Liver (tissue), 9 donors: ENCODE data around the gene TRERF1. TPM values are rescaled to one million over a fixed set of nuclear protein-coding genes. Genes with fewer than 3 reads are reported as not detected.
"Not testable (repeated sequence)": the region's sequence is repeated elsewhere in the genome, so short reads cannot be mapped to it uniquely, and the experiment has no call there.

Source experiments
- DNase-seq: peaks from one replicate; pipeline ENCODE4 v3.0.0-alpha.2; 2017; ENCODE audit warnings: low spot score
- H3K27ac ChIP-seq, 2 donors: one replicate each; pipeline ENCODE4 v1.7.0; 2013; ENCODE audit warnings: inconsistent platforms in 2 of 2, low read length in 2 of 2, control low read depth in 1 of 2, low read depth in 1 of 2, mild to moderate bottlenecking in 1 of 2
- H3K27me3 ChIP-seq, 4 donors: one replicate each; pipeline versions ENCODE4 v1.6.1 to v1.7.0; 2013; ENCODE audit warnings: low read length in 3 of 4, inconsistent platforms in 1 of 4, mild to moderate bottlenecking in 1 of 4, moderate library complexity in 1 of 4; ENCODE audit not compliant: control insufficient read depth in 4 of 4, insufficient read depth in 4 of 4
- H3K36me3 ChIP-seq, 4 donors: one replicate each; pipeline versions ENCODE4 v1.6.1 to v1.7.0; 2013; ENCODE audit warnings: low read length in 3 of 4, mild to moderate bottlenecking in 3 of 4, low read depth in 1 of 4, moderate library complexity in 1 of 4; ENCODE audit not compliant: control insufficient read depth in 4 of 4, insufficient read depth in 3 of 4
- H3K4me1 ChIP-seq, 4 donors: one replicate each; pipeline versions ENCODE4 v1.6.1 to v1.7.0; 2013; ENCODE audit warnings: low read length in 3 of 4, mild to moderate bottlenecking in 3 of 4, moderate library complexity in 1 of 4; ENCODE audit not compliant: control insufficient read depth in 4 of 4, insufficient read depth in 4 of 4
- H3K4me3 ChIP-seq, 3 donors: one replicate each; pipeline versions ENCODE4 v1.6.1 to v1.7.0; 2013; ENCODE audit warnings: low read length in 3 of 3, control low read depth in 1 of 3, low read depth in 1 of 3, mild to moderate bottlenecking in 1 of 3
- H3K9ac ChIP-seq, 2 donors: one replicate each; pipeline ENCODE4 v1.7.0; 2013; ENCODE audit warnings: low read length in 2 of 2, mild to moderate bottlenecking in 2 of 2, moderate library complexity in 2 of 2, control low read depth in 1 of 2, low read depth in 1 of 2
- H3K9me3 ChIP-seq, 4 donors: one replicate each; pipeline versions ENCODE4 v1.6.1 to v1.7.0; 2013; ENCODE audit warnings: low read length in 3 of 4; ENCODE audit not compliant: control insufficient read depth in 4 of 4
- ATF3 ChIP-seq: IDR thresholded peaks from 2 replicates; pipeline ENCODE4 v1.6.1; 2016; ENCODE audit warnings: antibody characterized with exemption
- CTCF ChIP-seq: fragments of 150-350 bp; IDR thresholded peaks from 2 replicates; pipeline ENCODE4 v1.5.1; 2017; ENCODE audit warnings: improper control_type of control experiment, low read depth, low read length; ENCODE audit not compliant: missing input control
- EGR1 ChIP-seq, 2 donors: IDR thresholded peaks; 2 replicates each; pipeline ENCODE4 v1.6.1; 2016 to 2018; ENCODE audit warnings: antibody characterized with exemption in 2 of 2, low read depth in 2 of 2
- FOXA1 ChIP-seq: IDR thresholded peaks from 2 replicates; pipeline ENCODE4 v1.6.1; 2016; ENCODE audit warnings: antibody characterized with exemption
- FOXA2 ChIP-seq: IDR thresholded peaks from 2 replicates; pipeline ENCODE4 v1.6.1; 2016; ENCODE audit warnings: antibody characterized with exemption
- GABPA ChIP-seq, 2 donors: IDR thresholded peaks in 1 of 2; conservative IDR thresholded peaks in 1 of 2; 2 replicates each; pipeline ENCODE4 v1.6.1; 2016; ENCODE audit warnings: antibody characterized with exemption in 2 of 2, mild to moderate bottlenecking in 1 of 2, moderate library complexity in 1 of 2
- HNF4A ChIP-seq, 2 donors: conservative IDR thresholded peaks; 2 replicates each; pipeline ENCODE4 v1.6.1; 2016; ENCODE audit warnings: antibody characterized with exemption in 2 of 2, mild to moderate bottlenecking in 2 of 2
- HNF4G ChIP-seq: IDR thresholded peaks from 2 replicates; pipeline ENCODE4 v1.6.1; 2016; ENCODE audit warnings: antibody characterized with exemption
- MAX ChIP-seq: IDR thresholded peaks from 2 replicates; pipeline ENCODE4 v1.6.1; 2016; ENCODE audit warnings: antibody characterized with exemption
- NR2F2 ChIP-seq: IDR thresholded peaks from 2 replicates; pipeline ENCODE4 v1.6.1; 2016; ENCODE audit warnings: antibody characterized with exemption
- RAD21 ChIP-seq, 2 donors: IDR thresholded peaks; 2 replicates each; pipeline ENCODE4 v1.6.1; 2016; ENCODE audit warnings: antibody characterized with exemption in 2 of 2, mild to moderate bottlenecking in 2 of 2
- REST ChIP-seq: IDR thresholded peaks from 2 replicates; pipeline ENCODE4 v1.6.1; 2016; ENCODE audit warnings: antibody characterized with exemption, mild to moderate bottlenecking
- RXRA ChIP-seq, 2 donors: IDR thresholded peaks; 2 replicates each; pipeline ENCODE4 v1.6.1; 2017 to 2018; ENCODE audit warnings: antibody characterized with exemption in 2 of 2, mild to moderate bottlenecking in 1 of 2
- YY1 ChIP-seq: IDR thresholded peaks from 2 replicates; pipeline ENCODE4 v1.6.1; 2016; ENCODE audit warnings: antibody characterized with exemption, mild to moderate bottlenecking
- ZBTB33 ChIP-seq: IDR thresholded peaks from 2 replicates; pipeline ENCODE4 v1.6.1; 2016; ENCODE audit warnings: antibody characterized with exemption
- WGBS: extraction: QIAGEN DNeasy Blood & Tissue Kit; methylation state at CpG from one replicate; pipeline ENCODE4 v1.1.7; 2013; 5-methylcytosine and 5-hydroxymethylcytosine counted together
- polyA plus RNA-seq, 2 donors: library from polyadenylated mRNA; stranded (reverse) in 1 of 2; unstranded in 1 of 2; fragments of 200-250 nt in 1 of 2; fragments of >200 nt in 1 of 2; fragmentation: Nextera tagmentation in 1 of 2; extraction: Ambion mirVana in 1 of 2; gene quantifications; one replicate each; pipeline versions ENCODE4 v1.2.1 to v1.2.3, GENCODE V29; 2013 to 2015
- total RNA-seq, 2 donors: library from RNA; depleted of rRNA; stranded (reverse); fragments of >200 nt; gene quantifications; one replicate each; pipeline ENCODE4 v1.2.3, GENCODE V29; 2014
- donor health status: healthy.
- donor health status: healthy.
- donor health status: healthy.
- donor health status: healthy.
- donor health status: healthy.

Gene TRERF1
- total and polyA plus RNA-seq, 4 donors = 0.33 to 1.3 (median 0.68) TPM

GRCh38 chr6:42193491-42193894 lies 258.2 kb downstream of the TRERF1 start:
- no peak overlapping the region for H3K27ac ChIP-seq
- no peaks in the 10 kb centered on the region for H3K27me3 ChIP-seq
- no peak overlapping the region for H3K9ac ChIP-seq
- no peaks in the 10 kb centered on the region for H3K4me1 ChIP-seq
- WGBS = 72% methylated on average over 8 of the region's 8 CpGs
- TF ChIP-seq FOXA2 (no peak), ATF3 (no peak), HNF4G (no peak), REST (no peak), RAD21 (IDR thresholded peaks at IDR 0.05) (no peak), MAX (no peak), GABPA (IDR thresholded peaks at IDR 0.05 in 1 of 2, conservative IDR thresholded peaks at IDR 0.05 in 1 of 2) (no peak), EGR1 (IDR thresholded peaks at IDR 0.05; ENCODE audit: low read depth in 2 of 2) (no peak), YY1 (no peak), FOXA1 (no peak), CTCF (no peak), ZBTB33 (no peak), NR2F2 (no peak), HNF4A (conservative IDR thresholded peaks at IDR 0.05) (no peak), RXRA (IDR thresholded peaks at IDR 0.05) (no peak)
- H3K36me3 ChIP-seq = no peaks in the 10 kb centered on the region
- H3K4me3 ChIP-seq = no peak overlapping the region
- no peaks in the 10 kb centered on the region for H3K9me3 ChIP-seq
- no peak for DNase-seq

- H3K9me3 ChIP-seq, H3K36me3 ChIP-seq, H3K27me3 ChIP-seq, DNase-seq, H3K9ac ChIP-seq, H3K27ac ChIP-seq, H3K4me3 ChIP-seq, H3K4me1 ChIP-seq: not testable (repeated sequence)
- WGBS = 95% methylated on average over 5 of the region's 5 CpGs
Measured at GRCh38 chr6:42192385-42192784, 259.3 kb downstream of the TRERF1 start.
